IMR-90 (cell line): ENCODE measurements around the gene MYL4. TPM values are rescaled to one million over a fixed set of nuclear protein-coding genes. Genes with fewer than 3 reads are reported as not detected.
A peak's percentile ranks its signal among the peaks of the same experiment; 100 is the strongest.

Experiments used
- ATAC-seq: fragments of 200-7000 bp; cut with Tn5 transposase; 2 replicates; pipeline ENCODE4 v1.9.1; 2020; ENCODE audit warnings: low read depth, mild to moderate bottlenecking, moderate library complexity
- BruUV-seq: library from RNA; stranded (reverse); fragments of 400-500 nt; replicated peaks from 2 replicates; lab custom pipeline; 2021; lab: Mats Ljungman, UMichigan
- CTCF ChIA-PET: fragments of 300-600 bp; formaldehyde crosslinking; extraction: SDS; loops from one replicate; lab custom pipeline; 2021; ENCODE audit warnings: antibody characterized with exemption; lab: Yijun Ruan, JAX
- POLR2A ChIA-PET: fragments of 300-600 bp; sonication (Branson Sonifier 250); formaldehyde crosslinking; loops from one replicate; lab custom pipeline; 2022; ENCODE audit warnings: antibody characterized with exemption; ENCODE audit not compliant: unreplicated experiment; lab: Charles Lee
- DNase-seq: peaks from one replicate; pipeline ENCODE4 v3.0.0; 2013
- H2AFZ ChIP-seq: replicated peaks from 2 replicates; pipeline ENCODE3; 2013; ENCODE audit warnings: low read length, mild to moderate bottlenecking; ENCODE audit not compliant: poor library complexity
- H2AK5ac ChIP-seq: 2 replicates; pipeline ENCODE4 v1.6.1; 2013; ENCODE audit warnings: low read depth, low read length, inconsistent platforms
- H2AK9ac ChIP-seq: replicated peaks from 2 replicates; pipeline ENCODE3; 2013; ENCODE audit warnings: mild to moderate bottlenecking, low read depth, low read length, moderate library complexity; ENCODE audit not compliant: poor library complexity
- H2BK120ac ChIP-seq: 2 replicates; pipeline ENCODE4 v1.6.1; 2013; ENCODE audit warnings: low read depth, low read length, inconsistent platforms
- H2BK15ac ChIP-seq: 3 replicates; pipeline ENCODE4 v1.6.1; 2013; ENCODE audit warnings: low read depth, low read length, inconsistent platforms
- H2BK20ac ChIP-seq: 2 replicates; pipeline ENCODE4 v1.6.1; 2013; ENCODE audit warnings: low read depth, mild to moderate bottlenecking, inconsistent platforms, low read length, moderate library complexity
- H2BK5ac ChIP-seq: 2 replicates; pipeline ENCODE4 v1.6.1; 2013; ENCODE audit warnings: mild to moderate bottlenecking, low read depth, low read length, inconsistent platforms; ENCODE audit not compliant: poor library complexity, severe bottlenecking
- H3K14ac ChIP-seq: replicated peaks from 2 replicates; pipeline ENCODE4 v1.6.1; 2013; ENCODE audit warnings: low read depth, low read length, inconsistent platforms
- H3K18ac ChIP-seq: 2 replicates; pipeline ENCODE4 v1.6.1; 2013; ENCODE audit warnings: low read depth, low read length, control low read depth
- H3K23ac ChIP-seq: 2 replicates; pipeline ENCODE4 v1.6.1; 2013; ENCODE audit warnings: low read depth, low read length, inconsistent platforms
- H3K27ac ChIP-seq: 2 replicates; pipeline ENCODE4 v1.5.1; 2013; ENCODE audit warnings: mild to moderate bottlenecking, control low read depth, low read length; ENCODE audit not compliant: insufficient read depth
- H3K27me3 ChIP-seq: 2 replicates; pipeline ENCODE4 v1.6.1; 2013; ENCODE audit warnings: low read length; ENCODE audit not compliant: control insufficient read depth, insufficient read depth
- H3K36me3 ChIP-seq: 2 replicates; pipeline ENCODE4 v1.6.1; 2013; ENCODE audit warnings: low read length, mixed read lengths; ENCODE audit not compliant: control insufficient read depth, insufficient read depth
- H3K4ac ChIP-seq: 2 replicates; pipeline ENCODE4 v1.6.1; 2013; ENCODE audit warnings: low read depth, low read length, inconsistent platforms
- H3K4me1 ChIP-seq: 2 replicates; pipeline ENCODE4 v1.6.1; 2013; ENCODE audit warnings: low read length, mixed read lengths; ENCODE audit not compliant: control insufficient read depth, insufficient read depth
- H3K4me2 ChIP-seq: 2 replicates; pipeline ENCODE4 v1.6.1; 2013; ENCODE audit warnings: low read depth, mild to moderate bottlenecking, control low read depth, low read length, moderate library complexity
- H3K4me3 ChIP-seq: 2 replicates; pipeline ENCODE4 v1.5.1; 2013; ENCODE audit warnings: low read depth, mild to moderate bottlenecking, control low read depth, low read length, moderate library complexity; ENCODE audit not compliant: insufficient read depth
- H3K56ac ChIP-seq: 2 replicates; pipeline ENCODE4 v1.6.1; 2013; ENCODE audit warnings: low read length, inconsistent platforms; ENCODE audit not compliant: insufficient read depth; ENCODE audit errors: extremely low read depth
- H3K79me1 ChIP-seq, 2 experiments: 2 replicates each; pipeline ENCODE4 v1.6.1; 2013; ENCODE audit warnings: low read length in 2 of 2, inconsistent platforms in 1 of 2, low read depth in 1 of 2
- H3K9ac ChIP-seq: 2 replicates; pipeline ENCODE4 v1.6.1; 2013; ENCODE audit warnings: low read depth, low read length, control low read depth
- H3K9me1 ChIP-seq: 2 replicates; pipeline ENCODE4 v1.6.1; 2013; ENCODE audit warnings: low read length, inconsistent platforms; ENCODE audit not compliant: insufficient read depth
- H3K9me3 ChIP-seq: 2 replicates; pipeline ENCODE4 v1.6.1; 2013; ENCODE audit warnings: low read length; ENCODE audit not compliant: control insufficient read depth, insufficient read depth
- H4K20me1 ChIP-seq: 2 replicates; pipeline ENCODE4 v1.6.1; 2013; ENCODE audit warnings: low read length, inconsistent platforms; ENCODE audit not compliant: insufficient read depth
- H4K5ac ChIP-seq: 2 replicates; pipeline ENCODE4 v1.6.1; 2013; ENCODE audit warnings: mild to moderate bottlenecking, low read depth, low read length, control low read depth
- H4K8ac ChIP-seq, 2 experiments: 2 replicates each; pipeline ENCODE4 v1.6.1; 2013; ENCODE audit warnings: low read depth in 2 of 2, low read length in 2 of 2, control low read depth in 1 of 2, inconsistent platforms in 1 of 2
- H4K91ac ChIP-seq: 2 replicates; pipeline ENCODE4 v1.6.1; 2013; ENCODE audit warnings: low read depth, low read length, inconsistent platforms; ENCODE audit not compliant: insufficient read depth
- BHLHE40 ChIP-seq: fragments of 150-350 bp; IDR thresholded peaks from 2 replicates; pipeline ENCODE4 v1.6.1; 2016; ENCODE audit warnings: mild to moderate bottlenecking, low read depth, low read length
- CEBPB ChIP-seq: IDR thresholded peaks from 2 replicates; pipeline ENCODE4 v1.6.1; 2012; ENCODE audit warnings: low read depth, low read length, improper control_type of control experiment
- CHD1 ChIP-seq: IDR thresholded peaks from 2 replicates; pipeline ENCODE4 v1.6.1; 2012; ENCODE audit warnings: low read depth, low read length, improper control_type of control experiment
- FOS ChIP-seq: fragments of 150-350 bp; IDR thresholded peaks from 2 replicates; pipeline ENCODE4 v1.6.1; 2016; ENCODE audit warnings: low read depth, low read length
- MAFK ChIP-seq: IDR thresholded peaks from 2 replicates; pipeline ENCODE4 v1.6.1; 2012; ENCODE audit warnings: low read depth, low read length, improper control_type of control experiment
- MXI1 ChIP-seq: IDR thresholded peaks from 2 replicates; pipeline ENCODE4 v1.6.1; 2012; ENCODE audit warnings: low read depth, mild to moderate bottlenecking, low read length, moderate library complexity, borderline replicate concordance
- NFE2L2 ChIP-seq: fragments of 150-350 bp; IDR thresholded peaks from 2 replicates; pipeline ENCODE4 v1.6.1; 2016; ENCODE audit warnings: low read depth, mild to moderate bottlenecking, low read length
- RAD21 ChIP-seq: IDR thresholded peaks from 2 replicates; pipeline ENCODE4 v1.6.1; 2012; ENCODE audit warnings: low read length, improper control_type of control experiment
- RFX5 ChIP-seq: IDR thresholded peaks from 2 replicates; pipeline ENCODE4 v1.8.0; 2012; ENCODE audit warnings: low read depth, mild to moderate bottlenecking, low read length, moderate library complexity
- SMC3 ChIP-seq: fragments of 150-350 bp; IDR thresholded peaks from 2 replicates; pipeline ENCODE4 v1.6.1; 2016; ENCODE audit warnings: low read depth, mild to moderate bottlenecking, antibody characterized with exemption, low read length, moderate library complexity
- USF2 ChIP-seq: fragments of 150-350 bp; IDR thresholded peaks from 2 replicates; pipeline ENCODE4 v1.6.1; 2017; ENCODE audit warnings: mild to moderate bottlenecking, antibody characterized with exemption, low read length, low read depth
- WGBS, 2 experiments: methylation state at CpG; one replicate each; pipeline versions ENCODE4 v1.1.5 to v1.1.7; 2013; ENCODE audit warnings: missing lambda C conversion rate in 2 of 2; ENCODE audit not compliant: insufficient read length in 1 of 2; ENCODE audit errors: extremely low coverage in 2 of 2; 5-methylcytosine and 5-hydroxymethylcytosine counted together
- dilution Hi-C: fragments of 300-500 bp; cut with HindIII; formaldehyde crosslinking; loops from one replicate; pipeline ENCODE4 v1.14.3; 2018; ENCODE audit warnings: low sequenced_read_pairs; ENCODE audit not compliant: unreplicated experiment
- in situ Hi-C: fragments of 300-500 bp; cut with MboI; formaldehyde crosslinking; loops from 3 replicates; pipeline ENCODE4 v1.14.3; 2019; ENCODE audit warnings: low sequenced_read_pairs, inconsistent platforms, mixed read lengths
- intact Hi-C: fragments of 100-400 bp; cut with micrococcal nuclease; formaldehyde crosslinking; loops from 2 replicates; pipeline ENCODE4 v1.10.0; 2022
- polyA plus RNA-seq, 3 experiments: library from polyadenylated mRNA; depleted of rRNA; stranded (reverse); fragments of >200 nt; gene quantifications; 2 replicates each; pipeline ENCODE4 v1.2.3, GENCODE V29; 2012; ENCODE audit warnings: low replicate concordance in 1 of 3
- total RNA-seq: library from RNA; depleted of rRNA; stranded (reverse); fragments of >200 nt; gene quantifications from 2 replicates; pipeline ENCODE4 v1.2.3, GENCODE V29; 2012

MYL4 gene
- total and polyA plus RNA-seq, 2 of the 4 experiments (the other 2 are of a cell fraction) = not detected

- H3K36me3 ChIP-seq = no peaks in the 10 kb centered on the region
- H3K14ac ChIP-seq = peak overlapping the region; percentile 82; the same call in 1 of the 2 replicates
- H3K23ac ChIP-seq = peak overlapping the region; percentile 60; the same call in 1 of the 2 replicates
- peak overlapping the region; percentile 3 for H2BK5ac ChIP-seq
- H2AK9ac ChIP-seq = no peak overlapping the region
- peak overlapping the region; percentile 79 for H2BK120ac ChIP-seq
- in situ Hi-C loops = no loop called here
- dilution Hi-C loops = no loop called here
- peaks cover 4% of the 10 kb centered on the region for H3K9me1 ChIP-seq
- H2AK5ac ChIP-seq = peak overlapping the region; percentile 50; the same call in 1 of the 2 replicates
- peak overlapping the region; percentile 95 for H2AFZ ChIP-seq
- 73% methylated on average over 5 of the region's 10 CpGs; no CpG with 5 or more reads in 1 of the 2 experiments for WGBS, 2 experiments
- DNase-seq (no peak), ATAC-seq (no peak)
- H3K4me1 ChIP-seq = peaks cover 12% of the 10 kb centered on the region
- peak overlapping the region; percentile 99 for H3K4me3 ChIP-seq
- peak overlapping the region; percentile 12; the same call in 2 of the 3 replicates for H2BK15ac ChIP-seq
- peak overlapping the region; percentile 89 for H3K4me2 ChIP-seq
- no peaks in the 10 kb centered on the region; the same call in 1 of the 2 replicates for H3K27me3 ChIP-seq
- peak overlapping the region; percentile 16; the same call in 1 of the 2 replicates for H3K56ac ChIP-seq
- ChIA-PET CTCF (no interaction called here), POLR2A (no interaction called here)
- peak overlapping the region; percentile 18 to 76; a peak in 2 of 4 replicates for H4K8ac ChIP-seq
- H3K27ac ChIP-seq = peak overlapping the region; percentile 66; the same call in 1 of the 2 replicates
- H3K18ac ChIP-seq = peak overlapping the region; percentile 54
- peak overlapping the region; percentile 71 for H2BK20ac ChIP-seq
- TF ChIP-seq MAFK = no peak
- TF ChIP-seq FOS = no peak
- no peak for TF ChIP-seq CHD1
- no peak for TF ChIP-seq USF2
- no peak for TF ChIP-seq RFX5
- no peak for TF ChIP-seq MXI1
- no peak for TF ChIP-seq RAD21
- no peak for TF ChIP-seq NFE2L2
- no peak for TF ChIP-seq SMC3
- TF ChIP-seq BHLHE40 = no peak
- no peak for TF ChIP-seq CEBPB
- no peaks in the 10 kb centered on the region for H3K9me3 ChIP-seq
- intact Hi-C loops = no loop called here
- peaks cover 6 to 35% of the 10 kb centered on the region in 2 experiments; a peak in 3 of 4 replicates for H3K79me1 ChIP-seq
- H4K20me1 ChIP-seq = no peaks in the 10 kb centered on the region
- H4K5ac ChIP-seq = peak overlapping the region; percentile 61
- peak overlapping the region; percentile 81 for H3K9ac ChIP-seq
- no TSS peak for BruUV-seq
- peak overlapping the region; percentile 24 for H4K91ac ChIP-seq
- peak overlapping the region; percentile 2 for H3K4ac ChIP-seq
Observed at GRCh38 chr17:47252766-47253512, 43.8 kb downstream of the MYL4 start.
